ENCODE measurements around the gene STUM.

Gene STUM

GRCh38 chr1:226656601-226657277, 108.2 kb downstream of the STUM start:
- peak; percentile 87 for DNase-seq

GRCh38 chr1:226657895-226658545, 109.5 kb downstream of the STUM start:
- DNase-seq: peak; percentile 79

DNA sequence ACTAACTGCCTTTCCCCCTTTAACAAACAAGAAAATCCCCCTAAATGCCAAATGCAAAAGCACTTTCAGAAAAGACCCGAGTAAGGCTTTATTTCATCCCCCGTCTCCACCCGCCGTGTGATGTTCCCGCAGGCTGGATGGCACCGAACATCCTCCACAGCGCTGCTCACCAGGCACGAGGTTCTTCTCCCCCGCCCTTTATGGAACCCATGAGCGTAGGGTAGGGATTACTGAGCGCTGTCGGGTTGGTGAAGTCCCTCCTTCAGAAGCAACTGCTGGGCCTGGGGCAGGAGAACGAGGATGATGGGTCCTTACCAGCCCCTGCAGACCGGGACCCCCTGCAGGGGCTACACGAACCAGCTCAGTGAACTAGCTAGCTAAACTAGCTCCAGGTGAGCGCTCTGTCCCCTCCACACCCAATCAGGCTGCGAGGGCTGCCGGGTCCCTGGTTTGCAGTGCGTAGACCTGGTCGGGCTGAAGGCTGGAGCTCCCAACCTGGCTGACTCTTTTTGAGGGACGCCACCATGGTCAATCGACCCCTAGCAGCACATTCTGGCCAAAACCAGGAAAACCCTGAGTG, 110.1 kb downstream of the STUM start:
- DNase-seq: no peak
